CD4-positive, alpha-beta T cell (primary cell): Measurements from ENCODE around the gene PLXDC2. TPM values are rescaled to one million over a fixed set of nuclear protein-coding genes. Genes with fewer than 3 reads are reported as not detected.

Source experiments
- ATAC-seq: fragments of 200-7000 bp; cut with Tn5 transposase; one replicate; pipeline ENCODE4 v1.10.0; 2022; ENCODE audit warnings: mild to moderate bottlenecking; ENCODE audit not compliant: poor library complexity
- CTCF ChIA-PET: fragments of 350-600 bp; sonication (Branson Sonifier 250); formaldehyde crosslinking; loops from one replicate; lab custom pipeline; 2021; ENCODE audit warnings: antibody characterized with exemption, inconsistent platforms; lab: Charles Lee
- POLR2A ChIA-PET: fragments of 350-600 bp; sonication (Branson Sonifier 250); formaldehyde crosslinking; loops from one replicate; lab custom pipeline; 2021; ENCODE audit warnings: antibody characterized with exemption, inconsistent platforms; lab: Charles Lee
- DNase-seq, 14 experiments: peaks; one replicate each; pipeline ENCODE4 v3.0.0-alpha.2; 2013 to 2020; ENCODE audit warnings: mixed read lengths in 2 of 14
- H3K27ac ChIP-seq, 2 donors: one replicate each; pipeline versions ENCODE4 v1.5.1 to v1.7.0; 2013; ENCODE audit warnings: low read length in 2 of 2, low read depth in 1 of 2, mild to moderate bottlenecking in 1 of 2
- H3K27me3 ChIP-seq, 2 experiments: 1 replicate in 1 of 2; 2 replicates in 1 of 2; pipeline versions ENCODE4 v1.6.1 to v1.7.0; 2013; ENCODE audit warnings: low read length in 2 of 2, control low read depth in 1 of 2, mild to moderate bottlenecking in 1 of 2, moderate library complexity in 1 of 2; ENCODE audit not compliant: insufficient read depth in 2 of 2, control insufficient read depth in 1 of 2
- H3K36me3 ChIP-seq: one replicate; pipeline ENCODE4 v1.6.1; 2013; ENCODE audit warnings: low read length, control low read depth; ENCODE audit not compliant: insufficient read depth
- H3K4me1 ChIP-seq: one replicate; pipeline ENCODE4 v1.6.1; 2013; ENCODE audit warnings: low read length, control low read depth; ENCODE audit not compliant: insufficient read depth
- H3K4me3 ChIP-seq: one replicate; pipeline ENCODE4 v1.5.1; 2013; ENCODE audit warnings: mild to moderate bottlenecking, low read length, moderate library complexity
- H3K9me3 ChIP-seq, 2 experiments: 1 replicate in 1 of 2; 2 replicates in 1 of 2; pipeline versions ENCODE4 v1.6.1 to v1.7.0; 2013; ENCODE audit warnings: low read length in 2 of 2, mild to moderate bottlenecking in 2 of 2, control low read depth in 1 of 2, moderate library complexity in 1 of 2; ENCODE audit not compliant: control insufficient read depth in 1 of 2, insufficient read depth in 1 of 2
- H3K27ac Mint-ChIP-seq: one replicate; pipeline ENCODE4 v1.8.0; 2020; ENCODE audit warnings: mixed read lengths
- H3K27me3 Mint-ChIP-seq: one replicate; pipeline ENCODE4 v1.8.0; 2021; ENCODE audit warnings: mixed read lengths
- H3K36me3 Mint-ChIP-seq: one replicate; pipeline ENCODE4 v1.8.0; 2021; ENCODE audit warnings: low read depth, mixed read lengths
- H3K4me1 Mint-ChIP-seq: one replicate; pipeline ENCODE4 v1.8.0; 2021; ENCODE audit warnings: low read depth, mixed read lengths
- H3K4me3 Mint-ChIP-seq: one replicate; pipeline ENCODE4 v1.8.0; 2020; ENCODE audit warnings: mild to moderate bottlenecking, mixed read lengths
- H3K9me3 Mint-ChIP-seq: one replicate; pipeline ENCODE4 v1.8.0; 2020; ENCODE audit warnings: mixed read lengths
- CTCF ChIP-seq: fragments of 200-600 bp; IDR thresholded peaks from one replicate; pipeline ENCODE4 v1.8.0; 2022; ENCODE audit warnings: antibody characterized with exemption, mild to moderate bottlenecking
- intact Hi-C, 2 experiments: fragments of 100-400 bp; cut with DNase I in 1 of 2; cut with micrococcal nuclease in 1 of 2; formaldehyde crosslinking; loops; one replicate each; pipeline versions ENCODE4 v1.15.1 to v1.9.0; 2023 to 2025; cut with DNase I, micrococcal nuclease
- total RNA-seq, 174 experiments: library from RNA in 2 of 174; stranded (reverse) in 2 of 174; gene quantifications; one replicate each; pipeline ENCODE4 v1.2.3 and lab custom pipeline; 2021 to 2026

The PLXDC2 gene
- total RNA-seq, 2 experiments from 2014 or later, result 0.41 to 0.61 TPM

- Histone ChIP-seq H3K4me3 (no peak overlapping the region), H3K27me3 (no peaks in the 10 kb centered on the region), H3K9me3 (peaks cover 0 to 6% of the 10 kb centered on the region in 2 experiments), H3K27ac (no peak overlapping the region), H3K4me1 (no peaks in the 10 kb centered on the region), H3K36me3 (no peaks in the 10 kb centered on the region)
- POLR2A ChIA-PET, result no interaction called here
- DNase-seq, result no peak
- CTCF ChIA-PET, result no interaction called here
- Mint-ChIP-seq H3K36me3 (no peaks in the 10 kb centered on the region), H3K27me3 (no peaks in the 10 kb centered on the region), H3K4me3 (no peak overlapping the region), H3K4me1 (no peaks in the 10 kb centered on the region), H3K27ac (no peak overlapping the region), H3K9me3 (no peaks in the 10 kb centered on the region)
- no peak for TF ChIP-seq CTCF
- ATAC-seq, result no peak
- intact Hi-C loops, result no loop called here
These were observed 471.8 kb downstream of the PLXDC2 start for GRCh38 chr10:20288060-20288459.

DNA sequence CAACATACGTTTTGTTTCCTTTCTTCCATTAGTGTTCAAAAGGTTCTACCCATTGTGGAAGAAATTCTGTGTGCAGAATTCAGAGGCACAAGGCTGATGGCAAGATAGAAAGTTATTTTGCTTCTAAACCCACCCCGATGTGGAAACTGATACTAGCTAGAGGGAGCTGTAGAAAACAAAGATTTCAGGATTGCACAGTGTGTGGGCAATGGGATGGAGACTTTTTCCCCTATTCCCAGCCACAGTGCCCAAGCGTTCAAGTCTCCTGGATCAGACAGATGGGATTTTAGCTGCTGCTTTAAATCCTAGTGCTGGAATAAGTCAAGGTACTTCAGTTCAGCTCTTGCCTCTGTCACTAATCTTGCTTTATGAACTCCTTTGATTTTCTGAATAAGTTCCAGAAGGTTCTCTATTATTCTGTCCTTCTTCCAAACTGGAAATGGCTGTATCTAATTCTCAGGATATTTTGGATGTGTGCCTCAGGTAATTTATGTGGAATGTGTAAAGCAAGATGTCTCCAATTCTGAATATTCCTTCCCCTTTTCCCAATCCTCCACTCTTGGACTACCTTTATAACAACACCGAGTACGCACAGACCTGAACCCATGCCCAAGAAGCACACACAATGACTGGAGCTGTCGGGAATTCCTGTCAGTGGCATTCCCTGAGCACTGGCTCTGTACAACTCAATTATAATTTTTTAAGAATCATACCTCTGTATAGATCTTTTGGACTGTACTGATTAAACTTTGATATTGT is 473.0 kb downstream of the PLXDC2 start:
- H3K36me3 ChIP-seq, result no peaks in the 10 kb centered on the region
- no peak for TF ChIP-seq CTCF
- no peaks in the 10 kb centered on the region for H3K4me1 ChIP-seq
- H3K4me3 Mint-ChIP-seq, result no peak overlapping the region
- no peaks in the 10 kb centered on the region for H3K27me3 Mint-ChIP-seq
- H3K27ac Mint-ChIP-seq, result no peak overlapping the region
- no peak overlapping the region for H3K27ac ChIP-seq
- intact Hi-C loops, result no loop called here
- ChIA-PET POLR2A (no interaction called here), CTCF (no interaction called here)
- DNase-seq, result no peak
- H3K36me3 Mint-ChIP-seq, result no peaks in the 10 kb centered on the region
- H3K27me3 ChIP-seq, result no peaks in the 10 kb centered on the region
- no peaks in the 10 kb centered on the region for H3K4me1 Mint-ChIP-seq
- no peak overlapping the region for H3K4me3 ChIP-seq
- H3K9me3 ChIP-seq, result peaks cover 0 to 6% of the 10 kb centered on the region in 2 experiments
- no peak for ATAC-seq
- no peaks in the 10 kb centered on the region for H3K9me3 Mint-ChIP-seq

- ATAC-seq (no peak), DNase-seq (no peak)
- Mint-ChIP-seq H3K4me1 (no peaks in the 10 kb centered on the region), H3K36me3 (no peaks in the 10 kb centered on the region), H3K4me3 (no peak overlapping the region), H3K27ac (no peak overlapping the region), H3K9me3 (peaks cover 10% of the 10 kb centered on the region), H3K27me3 (no peaks in the 10 kb centered on the region)
- TF ChIP-seq CTCF, result no peak
- Histone ChIP-seq H3K9me3 (peaks cover 0 to 9% of the 10 kb centered on the region in 2 experiments), H3K4me1 (no peaks in the 10 kb centered on the region), H3K36me3 (no peaks in the 10 kb centered on the region), H3K27me3 (no peaks in the 10 kb centered on the region), H3K27ac (no peak overlapping the region), H3K4me3 (no peak overlapping the region)
- POLR2A ChIA-PET, result no interaction called here
- CTCF ChIA-PET, result interaction anchor here (0.9 kb wide), 1 partner anchor 12 kb away, joined by 4 read pairs; no protein-coding TSS in a partner anchor
- intact Hi-C loops, result no loop called here
These were observed 482.2 kb downstream of the PLXDC2 start for GRCh38 chr10:20298417-20298816.
